ENCODE results near the gene ZNHIT6. TPM values are rescaled to one million over a fixed set of nuclear protein-coding genes. Genes with fewer than 3 reads are reported as not detected.
"Not testable (repeated sequence)": the region's sequence is repeated elsewhere in the genome, so short reads cannot be mapped to it uniquely, and the experiment has no call there.

Gene ZNHIT6
- polyA plus RNA-seq, 3 donors = 1.7 to 3.2 (median 2.0) TPM

DNA sequence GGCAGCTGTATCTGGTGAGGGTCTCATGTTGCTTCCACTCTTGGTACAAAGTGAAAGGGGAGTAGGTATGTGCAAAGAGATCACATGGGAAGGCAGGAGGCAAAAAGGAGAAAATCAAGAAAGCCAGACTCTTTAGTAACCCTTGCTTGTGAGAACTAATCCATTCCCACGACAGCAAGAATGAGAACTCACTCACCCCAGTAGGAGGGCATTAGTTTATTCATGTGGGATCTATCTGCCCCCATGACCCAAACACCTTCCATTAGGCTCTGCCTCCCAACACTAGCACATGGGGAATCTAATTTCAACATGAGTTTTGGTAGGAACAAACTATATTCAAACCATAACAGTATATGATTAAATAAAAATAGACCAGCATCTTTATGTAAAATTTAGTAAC, 57.6 kb downstream of the ZNHIT6 start:
- H4K20me1 ChIP-seq (ENCODE audit: insufficient read depth, low read length) = no peaks in the 10 kb centered on the region
- H3K79me2 ChIP-seq (ENCODE audit: insufficient read depth, low read length) = no peaks in the 10 kb centered on the region
- H3K4me3 Mint-ChIP-seq = no peak overlapping the region
- H3K9ac ChIP-seq (ENCODE audit: insufficient read depth, low read length, poor library complexity, severe bottlenecking) = no peak overlapping the region
- no peaks in the 10 kb centered on the region for H3K27me3 ChIP-seq (ENCODE audit: control insufficient read depth in 2 of 2, insufficient read depth in 2 of 2, low read length in 2 of 2)
- H3K27ac ChIP-seq (ENCODE audit: low read depth in 1 of 2, low read length in 2 of 2) = no peak overlapping the region
- H3K27ac Mint-ChIP-seq = no peak overlapping the region
- no peaks in the 10 kb centered on the region for H3K4me1 ChIP-seq (ENCODE audit: control insufficient read depth in 1 of 2, insufficient read depth in 2 of 2, low read length in 2 of 2)
- H2AFZ ChIP-seq (ENCODE audit: insufficient read depth, low read depth, low read length, poor library complexity, severe bottlenecking) = no peak overlapping the region
- no peaks in the 10 kb centered on the region for H3K4me1 Mint-ChIP-seq
- DNase-seq = no peak
- no peaks in the 10 kb centered on the region for H3K27me3 Mint-ChIP-seq (ENCODE audit: low read depth in 3 of 3)
- H3K9me3 ChIP-seq (replicated peaks in 1 of 2; ENCODE audit: control insufficient read depth in 1 of 2, insufficient read depth in 1 of 2, low read length in 2 of 2) = peaks cover 5 to 14% of the 10 kb centered on the region in 2 donors
- intact Hi-C loops (cut with micrococcal nuclease) = no loop called here
- H3K36me3 Mint-ChIP-seq = peaks cover 37 to 63% of the 10 kb centered on the region in 2 donors
- peaks cover 5 to 13% (median 10%) of the 10 kb centered on the region in 7 donors for H3K9me3 Mint-ChIP-seq
- peaks cover 19 to 60% of the 10 kb centered on the region in 2 donors for H3K36me3 ChIP-seq (replicated peaks in 1 of 2; ENCODE audit: control insufficient read depth in 1 of 2, insufficient read depth in 2 of 2, low read length in 2 of 2)
- WGBS (ENCODE audit: insufficient coverage) = no CpG with 5 or more reads among the region's 1 CpG
- H3K4me3 ChIP-seq (replicated peaks in 1 of 3; ENCODE audit: low read depth in 2 of 3, low read length in 3 of 3) = no peak overlapping the region
- no peak for TF ChIP-seq CTCF (IDR thresholded peaks at IDR 0.05)
- H3K4me2 ChIP-seq (replicated peaks; ENCODE audit: extremely low read depth, low read length, poor library complexity, severe bottlenecking) = no peak overlapping the region

- H3K36me3 ChIP-seq (replicated peaks in 1 of 2; ENCODE audit: control insufficient read depth in 1 of 2, insufficient read depth in 2 of 2, low read length in 2 of 2) = peaks cover 15 to 50% of the 10 kb centered on the region in 2 donors
- no peak overlapping the region for H3K4me2 ChIP-seq (replicated peaks; ENCODE audit: extremely low read depth, low read length, poor library complexity, severe bottlenecking)
- peaks cover 10 to 18% (median 13%) of the 10 kb centered on the region in 7 donors for H3K9me3 Mint-ChIP-seq
- peaks cover 5 to 14% of the 10 kb centered on the region in 2 donors for H3K9me3 ChIP-seq (replicated peaks in 1 of 2; ENCODE audit: control insufficient read depth in 1 of 2, insufficient read depth in 1 of 2, low read length in 2 of 2)
- intact Hi-C loops (cut with micrococcal nuclease) = no loop called here
- H3K36me3 Mint-ChIP-seq = peaks cover 38 to 58% of the 10 kb centered on the region in 2 donors
- H3K4me1 ChIP-seq (ENCODE audit: control insufficient read depth in 1 of 2, insufficient read depth in 2 of 2, low read length in 2 of 2) = no peaks in the 10 kb centered on the region
- H3K4me3 Mint-ChIP-seq = no peak overlapping the region
- H3K4me3 ChIP-seq (replicated peaks in 1 of 3; ENCODE audit: low read depth in 2 of 3, low read length in 3 of 3) = no peak overlapping the region
- no peaks in the 10 kb centered on the region for H4K20me1 ChIP-seq (ENCODE audit: insufficient read depth, low read length)
- no peak overlapping the region for H3K9ac ChIP-seq (ENCODE audit: insufficient read depth, low read length, poor library complexity, severe bottlenecking)
- no peaks in the 10 kb centered on the region for H3K27me3 ChIP-seq (ENCODE audit: control insufficient read depth in 2 of 2, insufficient read depth in 2 of 2, low read length in 2 of 2)
- H2AFZ ChIP-seq (ENCODE audit: insufficient read depth, low read depth, low read length, poor library complexity, severe bottlenecking) = no peak overlapping the region
- H3K79me2 ChIP-seq (ENCODE audit: insufficient read depth, low read length) = no peaks in the 10 kb centered on the region
- no peaks in the 10 kb centered on the region for H3K27me3 Mint-ChIP-seq (ENCODE audit: low read depth in 3 of 3)
- TF ChIP-seq CTCF (IDR thresholded peaks at IDR 0.05) = no peak
- H3K4me1 Mint-ChIP-seq = no peaks in the 10 kb centered on the region
- H3K27ac ChIP-seq (ENCODE audit: low read depth in 1 of 2, low read length in 2 of 2) = no peak overlapping the region
- H3K27ac Mint-ChIP-seq = no peak overlapping the region
- no peak for DNase-seq
Measured at GRCh38 chr1:85649591-85649990, 58.6 kb downstream of the ZNHIT6 start.

GRCh38 chr1:85641598-85642556, 66.4 kb downstream of the ZNHIT6 start:
- H3K79me2 ChIP-seq (ENCODE audit: insufficient read depth, low read length); H3K4me1 Mint-ChIP-seq; H3K36me3 ChIP-seq (replicated peaks in 1 of 2; ENCODE audit: control insufficient read depth in 1 of 2, insufficient read depth in 2 of 2, low read length in 2 of 2); H3K9ac ChIP-seq (ENCODE audit: insufficient read depth, low read length, poor library complexity, severe bottlenecking); intact Hi-C loops (cut with micrococcal nuclease); H4K20me1 ChIP-seq (ENCODE audit: insufficient read depth, low read length); H3K4me3 ChIP-seq (replicated peaks in 1 of 3; ENCODE audit: low read depth in 2 of 3, low read length in 3 of 3); H3K4me2 ChIP-seq (replicated peaks; ENCODE audit: extremely low read depth, low read length, poor library complexity, severe bottlenecking); H3K4me3 Mint-ChIP-seq; H3K4me1 ChIP-seq (ENCODE audit: control insufficient read depth in 1 of 2, insufficient read depth in 2 of 2, low read length in 2 of 2); H3K27me3 Mint-ChIP-seq (ENCODE audit: low read depth in 3 of 3); H3K27ac ChIP-seq (ENCODE audit: low read depth in 1 of 2, low read length in 2 of 2); H3K27me3 ChIP-seq (ENCODE audit: control insufficient read depth in 2 of 2, insufficient read depth in 2 of 2, low read length in 2 of 2); H2AFZ ChIP-seq (ENCODE audit: insufficient read depth, low read depth, low read length, poor library complexity, severe bottlenecking); DNase-seq; H3K27ac Mint-ChIP-seq: not testable (repeated sequence)
- WGBS (ENCODE audit: insufficient coverage) = 98% methylated on average over 18 of the region's 24 CpGs
- peaks cover 23 to 25% of the 10 kb centered on the region in 2 donors for H3K9me3 ChIP-seq (replicated peaks in 1 of 2; ENCODE audit: control insufficient read depth in 1 of 2, insufficient read depth in 1 of 2, low read length in 2 of 2)
- Mint-ChIP-seq H3K36me3 (peaks cover 27 to 46% of the 10 kb centered on the region in 2 donors), H3K9me3 (peaks cover 29 to 52% (median 38%) of the 10 kb centered on the region in 7 donors)

All from CD14-positive monocyte (primary cell).